Lung (tissue), 12 donors: ENCODE results near the gene HMGN2. TPM values are rescaled to one million over a fixed set of nuclear protein-coding genes. Genes with fewer than 3 reads are reported as not detected.

Experiments
- ATAC-seq: fragments of 200-7000 bp; cut with Tn5 transposase; one replicate; pipeline ENCODE4 v1.9.1; 2020; ENCODE audit warnings: moderate number of reproducible peaks; ENCODE audit not compliant: insufficient read depth, low FRiP score
- DNase-seq, 3 donors: peaks; one replicate each; pipeline ENCODE4 v3.0.0-alpha.2; 2013 to 2017
- H3K27ac ChIP-seq, 2 donors: one replicate each; pipeline ENCODE4 v1.5.1; 2013; ENCODE audit warnings: mild to moderate bottlenecking in 2 of 2, moderate library complexity in 2 of 2, control low read depth in 1 of 2, inconsistent platforms in 1 of 2, low read depth in 1 of 2, low read length in 1 of 2
- H3K27me3 ChIP-seq, 3 donors: one replicate each; pipeline ENCODE4 v1.5.1; 2013; ENCODE audit warnings: low read length in 2 of 3; ENCODE audit not compliant: control insufficient read depth in 3 of 3, insufficient read depth in 3 of 3
- H3K36me3 ChIP-seq, 4 donors: one replicate each; pipeline ENCODE4 v1.5.1; 2013; ENCODE audit warnings: low read length in 4 of 4, mild to moderate bottlenecking in 1 of 4, moderate library complexity in 1 of 4; ENCODE audit not compliant: control insufficient read depth in 4 of 4, insufficient read depth in 4 of 4
- H3K4me1 ChIP-seq, 5 donors: one replicate each; pipeline ENCODE4 v1.5.1; 2013; ENCODE audit warnings: low read length in 5 of 5, mild to moderate bottlenecking in 2 of 5, moderate library complexity in 1 of 5; ENCODE audit not compliant: control insufficient read depth in 5 of 5, insufficient read depth in 5 of 5
- H3K4me3 ChIP-seq: one replicate; pipeline ENCODE4 v1.5.1; 2013; ENCODE audit warnings: mild to moderate bottlenecking, control low read depth, moderate library complexity
- H3K9ac ChIP-seq, 2 donors: one replicate each; pipeline ENCODE4 v1.5.1; 2013; ENCODE audit warnings: low read length in 2 of 2, control low read depth in 1 of 2; ENCODE audit not compliant: insufficient read depth in 1 of 2
- H3K9me3 ChIP-seq, 4 donors: one replicate each; pipeline ENCODE4 v1.5.1; 2013; ENCODE audit warnings: low read length in 3 of 4, mild to moderate bottlenecking in 1 of 4, moderate library complexity in 1 of 4; ENCODE audit not compliant: control insufficient read depth in 4 of 4, insufficient read depth in 3 of 4
- WGBS, 2 donors: extraction: QIAGEN DNeasy Blood & Tissue Kit; methylation state at CpG; one replicate each; pipeline ENCODE4 v1.1.7; 2013; 5-methylcytosine and 5-hydroxymethylcytosine counted together
- polyA plus RNA-seq, 2 donors: library from polyadenylated mRNA; stranded (reverse); fragments of 200-250 nt; gene quantifications; one replicate each; pipeline ENCODE4 v1.2.1, GENCODE V29; 2013
- total RNA-seq, 2 donors: library from RNA; depleted of rRNA in 1 of 2; stranded (reverse); fragments of >200 nt in 1 of 2; gene quantifications; one replicate each; pipeline ENCODE4 v1.2.1, GENCODE V29; 2014 to 2021
- TF ChIP-seq, protein P1 (sequence below): IDR thresholded peaks from 2 replicates; pipeline ENCODE4 v1.5.1; 2012; ENCODE audit warnings: mild to moderate bottlenecking; ENCODE audit errors: control extremely low read depth, extremely low read depth
- donor health status: control.
- donor health status: control.
- donor health status: Bipolar disorder and iron deficiency.
- donor health status: healthy.
- donor health status: DM: yes; HTN: yes; CAD: no.

The HMGN2 gene
- total and polyA plus RNA-seq, 4 donors = 329 to 580 (median 413) TPM

DNA sequence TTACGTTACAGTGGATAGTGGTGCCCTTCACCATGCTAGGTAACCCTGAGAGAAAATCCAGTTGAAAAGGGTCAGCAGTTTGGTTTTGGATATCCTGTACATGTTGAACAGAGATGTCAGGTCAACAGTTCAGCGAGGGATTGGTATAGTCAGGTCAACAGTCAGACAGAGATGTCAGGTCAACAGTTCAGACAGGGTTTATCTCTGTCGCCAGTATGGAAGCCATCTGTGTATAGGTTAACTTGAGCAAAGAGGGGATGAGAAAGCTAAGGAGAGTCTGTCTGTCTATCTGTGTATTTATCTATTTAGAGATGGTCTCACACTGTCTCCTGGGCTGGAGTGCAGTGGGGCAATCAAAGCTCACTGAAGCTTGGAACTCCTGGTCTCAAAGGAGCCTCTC, 22.4 kb upstream of the HMGN2 start:
- DNase-seq = no peak
- no peak overlapping the region for H3K4me3 ChIP-seq
- no peak overlapping the region for H3K27ac ChIP-seq
- H3K4me1 ChIP-seq = no peaks in the 10 kb centered on the region
- 91% methylated on average over 3 of the region's 3 CpGs for WGBS, 2 donors
- no peaks in the 10 kb centered on the region for H3K27me3 ChIP-seq
- ATAC-seq = no peak
- peaks cover 23 to 35% (median 28%) of the 10 kb centered on the region in 4 donors for H3K36me3 ChIP-seq
- H3K9ac ChIP-seq = no peak overlapping the region
- H3K9me3 ChIP-seq = no peaks in the 10 kb centered on the region
- TF ChIP-seq, protein P1, sequence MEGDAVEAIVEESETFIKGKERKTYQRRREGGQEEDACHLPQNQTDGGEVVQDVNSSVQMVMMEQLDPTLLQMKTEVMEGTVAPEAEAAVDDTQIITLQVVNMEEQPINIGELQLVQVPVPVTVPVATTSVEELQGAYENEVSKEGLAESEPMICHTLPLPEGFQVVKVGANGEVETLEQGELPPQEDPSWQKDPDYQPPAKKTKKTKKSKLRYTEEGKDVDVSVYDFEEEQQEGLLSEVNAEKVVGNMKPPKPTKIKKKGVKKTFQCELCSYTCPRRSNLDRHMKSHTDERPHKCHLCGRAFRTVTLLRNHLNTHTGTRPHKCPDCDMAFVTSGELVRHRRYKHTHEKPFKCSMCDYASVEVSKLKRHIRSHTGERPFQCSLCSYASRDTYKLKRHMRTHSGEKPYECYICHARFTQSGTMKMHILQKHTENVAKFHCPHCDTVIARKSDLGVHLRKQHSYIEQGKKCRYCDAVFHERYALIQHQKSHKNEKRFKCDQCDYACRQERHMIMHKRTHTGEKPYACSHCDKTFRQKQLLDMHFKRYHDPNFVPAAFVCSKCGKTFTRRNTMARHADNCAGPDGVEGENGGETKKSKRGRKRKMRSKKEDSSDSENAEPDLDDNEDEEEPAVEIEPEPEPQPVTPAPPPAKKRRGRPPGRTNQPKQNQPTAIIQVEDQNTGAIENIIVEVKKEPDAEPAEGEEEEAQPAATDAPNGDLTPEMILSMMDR = no peak

DNA sequence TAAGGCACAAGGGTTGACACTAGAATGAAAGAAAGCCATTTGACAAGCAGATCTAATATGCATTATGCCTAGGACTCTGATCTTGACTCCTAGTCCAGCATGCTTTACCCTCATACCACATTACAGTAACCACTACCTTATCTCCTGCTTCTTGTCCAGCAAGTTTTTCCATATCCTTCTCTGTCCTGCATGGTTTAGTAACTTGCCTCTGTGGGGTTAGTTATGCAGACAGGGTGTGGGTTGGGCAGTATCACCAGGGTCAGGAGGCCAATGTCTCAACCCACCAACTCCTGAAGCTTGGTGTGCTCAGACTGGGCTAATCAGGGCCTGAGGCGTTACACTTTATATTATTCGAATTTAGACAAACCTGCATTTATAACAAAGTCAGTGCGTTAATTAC, 21.3 kb upstream of the HMGN2 start:
- Histone ChIP-seq H3K27ac (no peak overlapping the region), H3K4me1 (no peaks in the 10 kb centered on the region), H3K27me3 (no peaks in the 10 kb centered on the region), H3K4me3 (no peak overlapping the region), H3K9me3 (no peaks in the 10 kb centered on the region), H3K9ac (no peak overlapping the region), H3K36me3 (peaks cover 26 to 33% (median 30%) of the 10 kb centered on the region in 4 donors)
- TF ChIP-seq, protein P1 = no peak
- whole genome bisulfite sequencing, 2 donors = 96 to 98% methylated on average over 3 of the region's 3 CpGs
- no peak for DNase-seq
- no peak for ATAC-seq

DNA sequence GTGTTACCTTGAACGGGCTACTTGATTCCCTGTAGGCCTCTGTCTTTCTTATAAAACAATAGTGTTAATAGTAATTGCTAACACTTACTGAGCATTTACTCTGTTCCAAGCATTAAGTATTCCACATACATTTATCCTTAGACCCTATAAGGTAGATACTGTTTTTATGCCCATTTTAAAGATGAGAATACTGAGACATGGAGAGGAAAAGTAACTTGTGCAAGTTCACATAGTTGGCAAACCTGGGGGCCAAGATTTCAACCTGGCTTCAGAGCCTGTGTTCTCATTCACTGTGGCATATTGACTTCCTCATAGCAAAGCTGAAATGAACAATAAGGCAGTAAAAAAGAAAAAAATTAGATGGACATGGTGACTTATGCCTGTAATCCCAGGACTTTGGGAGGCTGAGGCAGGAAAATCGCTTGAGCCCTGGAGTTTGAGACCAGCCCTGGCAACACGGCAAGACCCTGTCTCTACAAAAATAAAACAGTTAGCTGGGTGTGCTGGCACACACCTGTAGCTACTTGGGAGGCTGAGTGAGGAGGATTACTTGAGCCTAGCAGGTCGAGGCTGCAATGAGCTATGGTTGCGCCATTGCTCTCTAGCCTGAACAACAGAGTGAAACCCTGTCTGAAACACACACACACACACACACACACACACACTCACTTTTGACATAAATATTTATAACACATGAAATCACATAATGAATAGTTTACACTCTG, 19.6 kb upstream of the HMGN2 start:
- Histone ChIP-seq H3K9ac (no peak overlapping the region), H3K9me3 (no peaks in the 10 kb centered on the region), H3K36me3 (peaks cover 22 to 27% (median 24%) of the 10 kb centered on the region in 4 donors), H3K4me3 (no peak overlapping the region), H3K27me3 (no peaks in the 10 kb centered on the region), H3K27ac (no peak overlapping the region), H3K4me1 (no peaks in the 10 kb centered on the region)
- ATAC-seq = no peak
- no peak for DNase-seq
- TF ChIP-seq, protein P1 = no peak
- 93 to 97% methylated on average over 5 of the region's 5 CpGs for WGBS, 2 donors
